Measurements from ENCODE around the gene GGN.

GRCh38 chr19:38386971-38387549 lies 774 bp downstream of the GGN start:
- TF ChIP-seq POLR2A (IDR thresholded peaks at IDR 0.05; ENCODE audit: borderline replicate concordance, extremely low read depth, insufficient read depth, insufficient read length) = no peak
- TF ChIP-seq ZNF274 (IDR thresholded peaks at IDR 0.05; ENCODE audit: low read depth, low read length) = no peak
- no peak for TF ChIP-seq ZBTB33 (IDR thresholded peaks at IDR 0.05; ENCODE audit: extremely low read depth, insufficient replicate concordance, low read length)
- no peak for TF ChIP-seq MAX (IDR thresholded peaks at IDR 0.05)
- no peak for TF ChIP-seq JUND (IDR thresholded peaks at IDR 0.05)
- TF ChIP-seq CEBPB (IDR thresholded peaks at IDR 0.05; ENCODE audit: low read depth) = no peak
- no peak for TF ChIP-seq CTCF (IDR thresholded peaks at IDR 0.05 in 2 of 3, conservative IDR thresholded peaks at IDR 0.05 in 1 of 3; ENCODE audit: borderline replicate concordance in 1 of 3, insufficient read depth in 1 of 3, low read depth in 2 of 3, low read length in 2 of 3)
- no peak for TF ChIP-seq REST (IDR thresholded peaks at IDR 0.05; ENCODE audit: low read depth)
- TF ChIP-seq CBX3 (IDR thresholded peaks at IDR 0.05; ENCODE audit: low read depth) = no peak
- TF ChIP-seq SP1 (IDR thresholded peaks at IDR 0.05; ENCODE audit: low read depth) = no peak
- no peak for TF ChIP-seq EZH2 (IDR thresholded peaks at IDR 0.05)
- TF ChIP-seq ZFX (IDR thresholded peaks at IDR 0.05) = no peak

Measured in HCT116 (cell line).